Measurements from ENCODE around the gene PROZ. TPM values are rescaled to one million over a fixed set of nuclear protein-coding genes. Genes with fewer than 3 reads are reported as not detected.

Gene PROZ
- total RNA-seq, 1 donor from 2014 or later: not detected

DNA sequence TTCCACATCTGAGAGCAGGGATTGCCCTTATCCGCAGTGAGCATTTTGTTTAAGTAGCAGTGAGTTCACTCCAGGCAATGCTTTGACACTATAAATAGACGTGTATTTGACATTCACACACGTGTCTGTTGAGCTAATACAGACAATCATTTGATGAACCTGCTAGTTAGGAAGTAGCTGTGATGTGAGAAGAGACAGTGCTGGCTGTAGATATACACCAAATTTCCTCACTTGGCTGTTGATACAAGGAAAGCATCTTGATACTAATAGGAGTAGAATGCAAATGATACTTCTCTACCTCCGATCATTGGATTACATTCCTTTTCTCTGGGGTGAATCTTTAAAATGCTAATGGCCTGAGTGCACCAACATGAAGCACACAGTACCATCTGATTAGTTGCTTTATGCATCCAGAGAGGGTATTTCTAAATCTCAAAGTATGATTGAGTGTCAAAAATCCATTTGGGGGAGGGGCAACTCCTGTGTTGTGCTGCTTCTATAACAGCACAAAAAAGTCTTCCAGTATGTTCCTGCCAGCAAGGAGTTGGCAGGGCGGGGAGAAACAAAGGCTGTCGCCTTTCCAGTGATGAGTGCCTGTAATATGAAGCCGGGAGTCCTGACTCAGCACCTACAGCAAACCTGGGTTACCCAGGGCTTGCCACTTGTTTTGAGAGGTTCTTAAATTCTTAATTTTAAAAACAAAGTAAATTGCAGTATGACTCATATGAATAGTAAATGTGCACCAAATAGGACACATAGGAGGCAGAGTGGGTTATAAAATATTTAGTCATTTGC lies 58.0 kb downstream of the PROZ start:
- H3K9me3 ChIP-seq: no peaks in the 10 kb centered on the region
- peak; percentile 71 for DNase-seq
- H3K36me3 ChIP-seq: peaks cover 38% of the 10 kb centered on the region
- peaks cover 68% of the 10 kb centered on the region for H3K4me1 ChIP-seq
- H3K27me3 ChIP-seq (ENCODE audit: low read depth): no peaks in the 10 kb centered on the region
- no peak overlapping the region for H3K4me3 ChIP-seq
- H3K27ac ChIP-seq: peak overlapping the region; percentile 31
- TF ChIP-seq, protein P1, sequence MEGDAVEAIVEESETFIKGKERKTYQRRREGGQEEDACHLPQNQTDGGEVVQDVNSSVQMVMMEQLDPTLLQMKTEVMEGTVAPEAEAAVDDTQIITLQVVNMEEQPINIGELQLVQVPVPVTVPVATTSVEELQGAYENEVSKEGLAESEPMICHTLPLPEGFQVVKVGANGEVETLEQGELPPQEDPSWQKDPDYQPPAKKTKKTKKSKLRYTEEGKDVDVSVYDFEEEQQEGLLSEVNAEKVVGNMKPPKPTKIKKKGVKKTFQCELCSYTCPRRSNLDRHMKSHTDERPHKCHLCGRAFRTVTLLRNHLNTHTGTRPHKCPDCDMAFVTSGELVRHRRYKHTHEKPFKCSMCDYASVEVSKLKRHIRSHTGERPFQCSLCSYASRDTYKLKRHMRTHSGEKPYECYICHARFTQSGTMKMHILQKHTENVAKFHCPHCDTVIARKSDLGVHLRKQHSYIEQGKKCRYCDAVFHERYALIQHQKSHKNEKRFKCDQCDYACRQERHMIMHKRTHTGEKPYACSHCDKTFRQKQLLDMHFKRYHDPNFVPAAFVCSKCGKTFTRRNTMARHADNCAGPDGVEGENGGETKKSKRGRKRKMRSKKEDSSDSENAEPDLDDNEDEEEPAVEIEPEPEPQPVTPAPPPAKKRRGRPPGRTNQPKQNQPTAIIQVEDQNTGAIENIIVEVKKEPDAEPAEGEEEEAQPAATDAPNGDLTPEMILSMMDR (IDR thresholded peaks at IDR 0.05): no peak
- intact Hi-C loops (cut with DNase I): no loop called here
- ATAC-seq: peak; percentile 88 to 92

DNA sequence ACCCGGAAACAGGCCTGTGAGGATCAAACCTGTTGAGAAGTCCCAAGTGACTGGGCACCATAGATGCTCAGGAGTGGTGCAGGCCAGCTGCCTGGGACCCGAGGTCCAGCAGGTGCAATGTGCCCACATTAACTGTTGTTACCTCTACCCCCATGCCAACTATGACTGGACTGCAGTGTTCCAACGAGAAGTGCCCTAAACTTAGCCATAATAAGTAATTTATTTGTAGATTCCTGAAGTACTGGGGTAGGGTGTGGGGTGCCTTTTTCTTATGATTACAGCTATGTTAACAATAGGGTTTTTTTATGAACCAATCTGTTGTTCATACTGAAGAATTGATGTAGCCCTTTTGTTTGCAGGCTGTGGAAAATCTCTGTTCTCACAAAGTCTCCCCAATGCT lies 60.1 kb downstream of the PROZ start:
- intact Hi-C loops (cut with DNase I): no loop called here
- H3K36me3 ChIP-seq: peaks cover 42% of the 10 kb centered on the region
- H3K4me3 ChIP-seq: no peak overlapping the region
- H3K9me3 ChIP-seq: no peaks in the 10 kb centered on the region
- DNase-seq (no peak), ATAC-seq (no peak)
- H3K27me3 ChIP-seq (ENCODE audit: low read depth): no peaks in the 10 kb centered on the region
- H3K4me1 ChIP-seq: peaks cover 48% of the 10 kb centered on the region
- TF ChIP-seq, protein P1 (IDR thresholded peaks at IDR 0.05): no peak
- H3K27ac ChIP-seq: no peak overlapping the region

DNA sequence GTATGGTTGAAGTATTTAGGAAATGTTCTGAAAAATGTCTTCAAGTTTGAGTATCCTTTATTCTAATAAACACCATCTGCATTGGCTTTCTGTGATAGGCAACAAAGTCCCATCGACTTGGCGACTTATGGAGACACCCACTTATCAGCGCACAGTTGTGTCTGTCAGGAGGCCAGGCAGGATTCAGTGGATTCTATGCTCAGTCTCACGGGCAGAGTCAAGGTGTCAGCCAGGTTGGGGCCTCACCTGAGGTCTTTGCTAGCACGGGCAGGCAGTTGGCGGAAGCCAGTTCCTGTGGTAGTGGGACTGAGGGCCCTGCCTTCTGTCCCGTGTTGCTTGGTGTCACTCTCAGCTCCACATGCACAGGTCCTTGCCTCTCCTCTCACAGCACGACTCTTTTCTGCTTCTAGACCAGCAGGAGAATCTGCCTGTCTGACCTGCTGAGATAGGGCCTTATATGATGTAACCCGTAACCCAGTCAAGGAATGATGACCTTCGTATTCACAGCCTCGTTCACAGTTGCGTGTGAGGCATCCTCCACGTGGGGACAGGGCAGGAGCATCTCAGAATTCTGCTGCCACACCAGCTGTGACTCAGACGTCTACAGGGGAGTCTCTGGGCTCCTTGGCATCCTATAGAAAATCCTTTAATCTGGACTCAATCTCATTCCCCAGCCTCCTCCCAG lies 61.0 kb downstream of the PROZ start:
- ATAC-seq (no peak), DNase-seq (no peak)
- H3K36me3 ChIP-seq: peaks cover 49% of the 10 kb centered on the region
- TF ChIP-seq, protein P1 (IDR thresholded peaks at IDR 0.05): no peak
- intact Hi-C loops (cut with DNase I): no loop called here
- H3K4me1 ChIP-seq: peaks cover 42% of the 10 kb centered on the region
- H3K4me3 ChIP-seq: no peak overlapping the region
- H3K27ac ChIP-seq: no peak overlapping the region
- H3K9me3 ChIP-seq: no peaks in the 10 kb centered on the region
- no peaks in the 10 kb centered on the region for H3K27me3 ChIP-seq (ENCODE audit: low read depth)

DNA sequence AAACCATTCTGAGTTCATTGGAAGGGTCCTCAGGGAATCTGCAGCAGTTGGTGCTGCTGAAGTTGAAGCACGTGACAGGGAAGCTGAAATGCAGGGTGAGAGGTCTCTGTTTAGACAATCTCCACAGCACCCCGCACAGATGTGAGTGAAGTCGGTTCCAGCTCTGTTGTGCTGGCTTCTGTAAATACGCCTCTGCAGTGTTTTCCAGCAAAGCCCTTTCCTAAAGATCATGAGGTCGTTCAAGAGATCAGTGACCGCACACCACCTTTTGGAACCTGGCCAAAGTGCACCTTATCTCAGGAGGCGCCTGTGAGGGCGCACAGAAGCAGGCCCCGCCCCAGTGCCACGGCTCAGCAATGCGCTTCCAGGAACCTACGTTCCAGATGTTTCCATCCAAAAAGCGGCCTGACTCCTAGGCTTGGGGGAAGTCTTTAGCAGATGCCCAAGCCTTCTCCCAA lies 61.7 kb downstream of the PROZ start:
- Histone ChIP-seq H3K4me3 (no peak overlapping the region), H3K9me3 (no peaks in the 10 kb centered on the region), H3K27me3 (ENCODE audit: low read depth) (no peaks in the 10 kb centered on the region), H3K4me1 (peaks cover 37% of the 10 kb centered on the region), H3K27ac (no peak overlapping the region), H3K36me3 (peaks cover 57% of the 10 kb centered on the region)
- TF ChIP-seq, protein P1 (IDR thresholded peaks at IDR 0.05): no peak
- DNase-seq: no peak
- ATAC-seq: peak; percentile 53 to 63
- intact Hi-C loops (cut with DNase I): no loop called here

DNA sequence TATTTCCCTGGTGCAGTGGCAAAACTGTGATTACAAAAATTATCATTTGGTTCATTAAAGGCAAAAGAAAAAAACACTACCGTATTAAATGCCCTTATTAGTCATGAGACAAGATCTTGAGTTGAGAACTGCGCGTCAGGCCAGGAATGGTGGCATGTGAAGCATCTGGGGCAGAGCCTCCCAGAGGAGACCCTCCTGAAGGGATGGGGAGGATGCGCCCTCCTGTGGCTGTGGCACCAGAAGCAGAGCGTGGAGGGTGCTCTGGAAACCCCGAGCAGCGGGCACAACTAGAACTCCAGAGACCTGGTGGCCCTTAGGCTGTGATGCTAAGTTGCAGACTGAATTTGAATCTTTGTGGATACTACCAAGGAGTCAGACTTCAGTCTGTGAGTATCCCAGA lies 62.4 kb downstream of the PROZ start:
- Histone ChIP-seq H3K4me1 (peaks cover 36% of the 10 kb centered on the region), H3K36me3 (peaks cover 64% of the 10 kb centered on the region), H3K4me3 (no peak overlapping the region), H3K27ac (no peak overlapping the region), H3K9me3 (no peaks in the 10 kb centered on the region), H3K27me3 (ENCODE audit: low read depth) (no peaks in the 10 kb centered on the region)
- DNase-seq: no peak
- no peak for ATAC-seq
- TF ChIP-seq, protein P1 (IDR thresholded peaks at IDR 0.05): no peak
- intact Hi-C loops (cut with DNase I): no loop called here

Other genes starting within 250 kb of the PROZ start
- gene MCF2L, start 189.4 kb upstream of the PROZ start, total RNA-seq: 42.4 TPM
- not detected for gene F7, start 52.9 kb upstream of the PROZ start, total RNA-seq
- 8.9 TPM for gene F10, start 35.8 kb upstream of the PROZ start, total RNA-seq
- gene PCID2, start 50.0 kb downstream of the PROZ start, total RNA-seq: 35.1 TPM
- gene CUL4A, start 51.0 kb downstream of the PROZ start, total RNA-seq: 60.1 TPM
- gene LAMP1, start 138.6 kb downstream of the PROZ start, total RNA-seq: 353 TPM
- gene GRTP1, start 205.5 kb downstream of the PROZ start, total RNA-seq: 4.2 TPM